ELR (cell line): ENCODE measurements around the gene ABRAXAS1.
"Not testable (repeated sequence)": the region's sequence is repeated elsewhere in the genome, so short reads cannot be mapped to it uniquely, and the experiment has no call there.

Experiments used
- DNase-seq: peaks from one replicate; pipeline ENCODE4 v3.0.0-alpha.2; 2015; ENCODE audit warnings: low read depth

Gene ABRAXAS1

GRCh38 chr4:83484500-83485461 is at the start of gene ABRAXAS1:
TSS of gene ABRAXAS1 (minus strand) at chr4:83485100. CDS start at chr4:83485072, 28 bp downstream.
- DNase-seq: peak; percentile 95

- no peak for DNase-seq
These were observed 42.8 kb upstream of the ABRAXAS1 start for GRCh38 chr4:83527671-83528070.

GRCh38 chr4:83522239-83522638 is 37.3 kb upstream of the ABRAXAS1 start:
- DNase-seq: no peak

- peak; percentile 95 for DNase-seq
These were observed 31.3 kb upstream of the ABRAXAS1 start for GRCh38 chr4:83516042-83516772.

- no peak for DNase-seq
These were observed 25.5 kb upstream of the ABRAXAS1 start for GRCh38 chr4:83510442-83510841.

- DNase-seq: peak; percentile 69
These were observed 24.3 kb upstream of the ABRAXAS1 start for GRCh38 chr4:83509156-83509585.

GRCh38 chr4:83504996-83505395 is 20.1 kb upstream of the ABRAXAS1 start:
- no peak for DNase-seq

GRCh38 chr4:83504503-83504902 is 19.6 kb upstream of the ABRAXAS1 start:
- no peak for DNase-seq

GRCh38 chr4:83503974-83504373 is 19.1 kb upstream of the ABRAXAS1 start:
- no peak for DNase-seq

GRCh38 chr4:83501671-83502070 is 16.8 kb upstream of the ABRAXAS1 start:
- DNase-seq: not testable (repeated sequence)

- no peak for DNase-seq
These were observed 13.3 kb upstream of the ABRAXAS1 start for GRCh38 chr4:83498187-83498586.

- DNase-seq: not testable (repeated sequence)
These were observed 11.4 kb upstream of the ABRAXAS1 start for GRCh38 chr4:83496085-83496917.

GRCh38 chr4:83490876-83491450 is 6.1 kb upstream of the ABRAXAS1 start:
- DNase-seq: peak; percentile 62

- DNase-seq: no peak
These were observed 4.9 kb upstream of the ABRAXAS1 start for GRCh38 chr4:83489711-83490326.

- DNase-seq: no peak
These were observed 1.7 kb upstream of the ABRAXAS1 start for GRCh38 chr4:83486457-83487129.

GRCh38 chr4:83473966-83474365 is 10.9 kb downstream of the ABRAXAS1 start:
- DNase-seq: no peak

- no peak for DNase-seq
These were observed 11.5 kb downstream of the ABRAXAS1 start for GRCh38 chr4:83473423-83473822.

- DNase-seq: no peak
These were observed 28.8 kb downstream of the ABRAXAS1 start for GRCh38 chr4:83456184-83456501.

GRCh38 chr4:83455281-83456183 is 29.4 kb downstream of the ABRAXAS1 start, which contains the start of the genes HELQ and MRPS18C:
TSS of gene HELQ (minus strand) at chr4:83455823. CDS start at chr4:83455693, 130 bp downstream.
TSS of gene MRPS18C (plus strand) at chr4:83456058. CDS start at chr4:83456078, 20 bp downstream.
- peak; percentile 99 for DNase-seq
